NOMO-1 treated with DMSO at 0.1 percent for 48 hours (cell line): ENCODE data around the gene ZNF607.
"Not testable (repeated sequence)": the region's sequence is repeated elsewhere in the genome, so short reads cannot be mapped to it uniquely, and the experiment has no call there.

Source experiments
- DNase-seq: peaks from one replicate; lab custom pipeline; 2025; ENCODE audit not compliant: unreplicated experiment; lab: John Stamatoyannopoulos, UW

ZNF607 gene

GRCh38 chr19:37719111-37719926 is at the start of gene ZNF607:
Gene ZNF607 (minus strand): TSS chr19:37719761. CDS start chr19:37711618, 8,143 bp downstream.
- DNase-seq = no peak

- DNase-seq = no peak
Measured at GRCh38 chr19:37763488-37763887, 43.9 kb upstream of the ZNF607 start.

- not testable (repeated sequence) for DNase-seq
Measured at GRCh38 chr19:37757683-37758082, 38.1 kb upstream of the ZNF607 start.

- DNase-seq = no peak
Measured at GRCh38 chr19:37738371-37738770, 18.8 kb upstream of the ZNF607 start.

GRCh38 chr19:37725181-37725580 is 5.6 kb upstream of the ZNF607 start:
- no peak for DNase-seq

GRCh38 chr19:37719927-37720265 is 335 bp upstream of the ZNF607 start:
- no peak for DNase-seq

- no peak for DNase-seq
Measured at GRCh38 chr19:37718304-37718703, 1.3 kb downstream of the ZNF607 start.

GRCh38 chr19:37716140-37716539 is 3.4 kb downstream of the ZNF607 start:
- DNase-seq = no peak

- DNase-seq = no peak
Measured at GRCh38 chr19:37706052-37706605, 13.4 kb downstream of the ZNF607 start.

GRCh38 chr19:37699057-37699456 is 20.5 kb downstream of the ZNF607 start:
- no peak for DNase-seq

- DNase-seq = no peak
Measured at GRCh38 chr19:37698216-37698615, 21.3 kb downstream of the ZNF607 start.

- no peak for DNase-seq
Measured at GRCh38 chr19:37695144-37695899, 24.2 kb downstream of the ZNF607 start.

GRCh38 chr19:37692956-37693620 is 26.5 kb downstream of the ZNF607 start:
- no peak for DNase-seq

GRCh38 chr19:37691881-37692504 is 27.6 kb downstream of the ZNF607 start:
- DNase-seq = no peak

- DNase-seq = no peak
Measured at GRCh38 chr19:37683520-37683919, 36.0 kb downstream of the ZNF607 start.

- no peak for DNase-seq
Measured at GRCh38 chr19:37669450-37669914, 50.1 kb downstream of the ZNF607 start.

GRCh38 chr19:37657157-37657556 is 62.4 kb downstream of the ZNF607 start:
- DNase-seq = not testable (repeated sequence)

GRCh38 chr19:37655689-37656371 is 63.7 kb downstream of the ZNF607 start:
- DNase-seq = no peak

- DNase-seq = no peak
Measured at GRCh38 chr19:37655301-37655688, 64.3 kb downstream of the ZNF607 start, which contains the start of gene ZFP30. Gene ZFP30 (minus strand): TSS chr19:37655465. CDS start chr19:37647822, 7,643 bp downstream.

GRCh38 chr19:37654629-37655300 is 64.8 kb downstream of the ZNF607 start:
- DNase-seq = no peak
